Activated naive CD8-positive, alpha-beta T cell treated with anti-CD3 and anti-CD28 coated beads, Interleukin-2, amount 50 U/mL, for 16 hours (primary cell): ENCODE results near the gene MTMR10.

Experiments used
- DNase-seq: peaks from one replicate; pipeline ENCODE4 v3.0.0-alpha.2; 2020; ENCODE audit warnings: low read depth, low spot score

The MTMR10 gene

DNA sequence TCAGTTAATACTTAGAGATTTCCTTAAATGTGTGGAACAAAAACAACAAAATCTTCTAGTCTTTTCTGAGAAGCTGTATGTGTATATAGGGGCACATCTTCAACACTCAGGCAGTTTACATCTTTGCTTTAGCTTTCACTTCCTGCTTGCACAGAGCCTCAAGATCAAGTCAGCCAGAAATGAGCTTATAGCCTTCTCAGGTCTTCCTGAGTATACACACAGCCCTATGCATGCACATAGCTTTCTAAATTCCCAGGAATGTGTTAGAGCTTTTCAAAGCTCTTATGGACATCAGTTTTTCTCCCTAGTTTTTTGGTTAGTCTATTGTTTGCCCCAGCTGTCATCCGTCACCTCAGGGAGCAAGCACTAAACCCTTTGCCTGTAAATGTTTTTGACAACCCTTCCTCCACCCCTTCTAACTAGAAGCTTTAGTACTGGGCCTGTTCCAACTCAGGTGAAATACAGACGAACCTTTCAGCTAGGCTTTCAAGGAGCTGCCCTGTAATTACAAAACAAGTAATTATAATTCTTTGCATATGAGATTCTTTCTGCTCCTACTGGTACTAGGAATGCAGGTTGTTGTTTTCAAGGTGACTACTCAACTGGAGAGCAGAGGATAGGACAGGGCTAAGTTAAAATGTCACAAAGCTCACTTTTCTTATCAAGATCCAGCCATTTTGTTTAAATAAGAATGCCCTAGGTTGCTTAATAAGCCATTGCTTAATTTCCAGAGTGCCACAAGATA, 22.6 kb upstream of the MTMR10 start:
- no peak for DNase-seq

DNA sequence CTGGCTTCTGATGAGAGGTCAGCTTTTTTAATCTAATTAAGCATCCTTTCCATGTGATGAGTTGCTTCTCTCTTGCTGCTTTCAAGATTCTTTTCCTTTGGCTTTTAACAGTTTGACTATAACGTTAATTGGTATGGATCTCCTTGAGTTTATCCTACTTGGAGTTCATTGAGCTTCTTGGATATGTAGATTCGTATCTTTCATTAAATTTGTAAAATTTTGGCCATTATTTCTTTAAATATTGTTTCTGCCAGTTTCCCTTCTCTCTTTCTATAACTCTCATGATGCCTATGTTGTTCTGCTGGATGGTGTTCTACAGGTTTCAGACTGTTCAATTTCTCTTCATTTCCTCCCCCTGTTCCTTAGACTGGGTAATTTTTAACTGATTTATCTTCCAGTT, 21.0 kb upstream of the MTMR10 start:
- no peak for DNase-seq

DNA sequence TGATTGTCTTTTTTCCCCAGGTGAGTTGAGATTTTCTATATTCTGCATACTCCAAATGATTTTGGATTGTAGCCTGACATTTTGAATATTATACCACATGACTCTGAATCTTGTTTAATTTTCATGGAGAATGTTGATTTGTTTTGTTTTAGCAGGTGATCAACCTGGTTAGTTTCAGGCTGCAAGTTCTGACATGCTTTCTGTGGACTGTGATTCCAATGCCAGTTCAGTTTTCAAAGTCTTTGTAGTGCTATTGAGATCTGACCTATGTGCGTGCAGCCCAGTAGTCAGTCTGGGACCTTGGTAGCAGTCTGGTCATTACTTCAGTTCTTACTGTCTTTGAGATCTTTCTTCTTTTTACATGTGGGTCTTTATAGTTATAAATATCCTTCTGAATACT, 18.6 kb upstream of the MTMR10 start:
- DNase-seq, result no peak

DNA sequence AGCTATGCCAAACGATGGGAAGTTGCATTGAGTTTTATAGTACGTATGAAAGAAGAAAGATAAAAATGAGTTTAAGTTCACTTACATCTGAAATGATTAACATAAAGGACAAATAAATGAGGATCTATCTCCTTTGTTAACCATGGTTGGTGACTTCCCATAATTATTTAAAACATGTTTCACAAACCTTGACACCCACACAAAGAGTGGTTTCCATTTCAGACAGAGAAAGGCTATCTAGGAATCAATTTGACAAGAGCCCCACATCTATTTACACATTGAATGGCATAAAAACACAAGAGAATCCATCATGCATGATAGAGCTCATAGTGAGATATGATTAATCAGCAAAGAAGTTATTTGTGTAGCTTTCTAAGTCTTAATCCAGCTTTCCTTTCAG, 14.2 kb upstream of the MTMR10 start:
- DNase-seq, result no peak

DNA sequence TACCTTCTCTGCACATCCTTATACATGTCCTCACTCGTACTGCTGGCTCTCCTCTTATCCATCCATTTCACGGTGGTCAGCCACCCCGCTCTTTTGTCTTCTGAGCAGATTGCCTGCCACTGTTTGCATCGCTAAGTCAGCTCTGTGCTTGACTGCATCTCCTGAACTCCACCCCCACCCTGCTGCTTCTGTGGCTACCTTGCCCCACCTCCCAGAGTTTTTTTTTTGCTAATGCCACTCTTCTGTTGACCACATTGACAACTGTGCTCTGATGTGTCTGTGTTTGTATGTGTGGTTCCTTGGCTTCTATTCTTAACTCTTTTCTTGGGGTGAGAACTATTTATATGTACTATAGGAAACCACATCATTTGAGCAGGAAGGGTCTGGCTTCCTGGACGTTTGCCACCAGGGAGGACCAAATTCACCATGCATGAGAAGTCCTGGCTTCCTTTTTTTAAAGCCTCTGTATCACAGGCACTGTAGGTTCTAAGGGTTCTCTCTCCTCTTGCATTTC, 12.8 kb upstream of the MTMR10 start:
- no peak for DNase-seq

DNA sequence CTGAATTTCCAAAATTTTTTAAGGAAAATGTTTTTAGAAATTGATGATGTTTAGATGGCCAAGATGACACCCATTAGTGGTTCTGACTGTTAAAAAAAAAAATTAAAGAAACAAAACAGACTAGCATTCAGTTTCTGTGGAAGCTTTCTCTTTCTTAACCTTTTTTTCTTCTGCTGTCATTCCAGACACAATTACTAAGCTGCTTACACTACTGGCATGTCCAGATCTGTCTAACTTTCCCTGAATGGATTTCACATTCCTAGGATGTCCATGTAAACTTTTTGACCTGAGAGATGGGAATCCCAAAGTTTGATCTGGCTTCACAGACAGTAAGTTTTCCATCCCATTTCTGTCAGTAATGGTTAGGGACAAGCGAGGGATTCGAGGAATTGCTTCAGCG, 10.3 kb upstream of the MTMR10 start:
- no peak for DNase-seq

DNA sequence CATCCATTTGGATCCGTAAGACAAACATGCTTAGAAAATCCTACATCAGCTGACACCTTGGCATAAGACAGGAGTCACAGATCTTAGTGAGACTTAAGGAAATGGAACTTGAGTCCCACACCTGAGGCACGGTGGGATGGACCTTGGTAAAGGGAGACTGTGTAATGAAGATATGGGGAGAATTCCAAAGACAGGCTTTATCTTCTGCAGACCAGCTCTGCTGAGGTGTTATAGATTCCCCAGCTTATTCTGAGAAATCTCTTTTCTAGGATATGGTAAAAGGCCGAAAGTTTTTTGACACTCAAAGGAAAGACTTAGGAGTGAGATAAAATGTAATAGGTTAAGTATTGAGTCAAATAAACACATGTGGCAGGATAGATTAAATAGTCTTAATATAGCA, 8.3 kb upstream of the MTMR10 start:
- DNase-seq, result no peak

DNA sequence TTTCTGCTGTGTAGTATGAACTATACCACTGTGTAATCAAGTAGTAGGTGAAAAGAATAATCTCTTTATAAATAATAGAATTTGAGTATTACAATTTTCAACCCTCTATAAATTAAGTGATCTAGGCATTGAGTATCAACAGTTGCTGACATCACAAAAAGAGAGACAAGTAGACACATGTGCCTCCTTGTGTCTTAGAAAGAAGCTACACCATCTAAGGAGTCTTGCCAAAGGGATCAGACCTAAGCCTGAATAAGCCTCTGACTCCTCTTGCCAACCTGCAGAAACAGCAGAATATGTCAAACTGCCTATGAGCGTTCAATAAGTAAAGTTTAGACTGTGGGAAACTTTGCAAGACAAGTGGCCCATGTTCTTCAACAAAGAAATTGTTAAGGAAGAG, 5.8 kb upstream of the MTMR10 start:
- DNase-seq, result no peak

DNA sequence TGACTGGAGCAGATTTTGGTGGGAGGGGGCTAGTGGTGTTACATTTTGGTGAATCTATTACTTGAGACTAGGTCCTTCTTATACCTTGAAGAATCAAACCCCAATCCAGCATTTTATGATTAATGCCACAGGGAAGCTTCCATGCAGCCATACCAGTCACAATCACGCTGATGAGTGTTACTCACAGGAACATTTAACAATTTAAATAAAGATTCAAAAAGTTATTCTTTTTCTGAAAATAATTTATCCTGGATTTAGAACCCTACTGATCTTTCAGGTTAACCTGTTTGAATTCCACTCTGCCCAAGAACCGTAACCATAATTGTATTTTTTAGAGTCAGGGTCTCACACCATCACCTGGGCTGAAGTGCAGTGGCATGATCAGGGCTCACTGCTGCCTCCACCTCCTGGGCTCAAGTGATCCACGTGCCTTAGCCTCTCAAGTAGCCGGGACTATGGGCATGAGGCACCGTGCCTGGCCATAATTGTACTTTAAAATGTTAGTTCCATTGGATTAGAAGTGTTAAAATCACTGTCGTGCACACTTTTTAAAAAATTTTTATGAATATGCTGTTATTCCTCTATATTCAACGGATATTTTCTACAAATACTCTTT, 929 bp upstream of the MTMR10 start:
- no peak for DNase-seq

DNA sequence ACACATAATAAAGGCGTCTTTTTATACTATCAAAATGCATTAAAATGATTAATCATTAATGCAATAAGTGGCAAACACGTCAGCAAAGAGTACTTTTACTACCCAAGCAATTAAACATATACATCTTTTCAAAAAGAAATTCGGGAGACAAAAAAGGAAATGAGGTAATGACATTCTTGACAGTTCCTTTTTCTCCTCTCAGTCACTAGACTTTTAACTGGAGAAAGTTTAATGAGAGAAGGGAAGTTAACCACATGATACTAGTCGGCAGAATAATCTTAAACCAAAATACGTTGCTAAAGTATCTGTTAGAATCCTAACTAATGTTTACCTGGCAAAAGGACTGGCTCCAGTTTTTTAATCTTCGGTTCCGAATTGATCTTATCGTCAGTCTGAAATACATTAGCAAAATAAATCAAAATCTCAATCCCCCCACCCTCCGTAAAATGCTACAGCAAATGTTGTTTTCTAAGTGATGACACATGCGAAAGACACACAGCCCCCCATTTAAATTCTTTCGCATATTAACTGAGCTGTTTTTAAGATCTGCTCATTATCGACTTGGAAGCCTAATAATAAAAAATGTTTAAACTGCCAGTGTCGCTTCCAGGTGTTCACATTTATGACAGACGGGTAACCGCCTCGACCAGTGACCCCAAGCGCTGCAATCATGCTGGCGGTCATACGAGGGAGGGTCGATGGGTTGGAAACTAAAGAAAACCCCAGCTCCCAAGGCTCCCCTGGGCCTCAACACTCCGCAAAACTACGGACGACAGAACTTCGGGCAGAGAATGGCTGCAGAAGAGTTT, 778 bp downstream of the MTMR10 start:
- DNase-seq, result no peak

DNA sequence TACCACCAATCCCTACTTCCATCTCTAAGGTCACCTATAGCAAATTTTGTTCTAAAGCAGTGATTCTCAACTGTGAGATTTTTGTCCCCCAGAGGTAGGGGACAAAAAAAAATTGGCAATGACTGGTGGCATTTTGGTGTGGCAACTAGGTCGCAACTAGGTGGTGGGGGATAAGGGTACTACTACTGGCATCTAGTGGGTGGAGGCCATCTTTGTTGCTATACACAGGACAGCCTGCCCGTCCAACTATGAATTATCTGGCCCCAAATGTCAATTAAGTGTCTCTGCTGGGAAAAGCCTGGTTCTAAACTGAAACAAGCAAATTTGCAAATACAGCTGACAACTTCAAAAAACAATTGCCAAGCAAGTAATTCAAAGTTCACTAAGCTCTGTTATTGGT, 1.4 kb downstream of the MTMR10 start:
- no peak for DNase-seq

DNA sequence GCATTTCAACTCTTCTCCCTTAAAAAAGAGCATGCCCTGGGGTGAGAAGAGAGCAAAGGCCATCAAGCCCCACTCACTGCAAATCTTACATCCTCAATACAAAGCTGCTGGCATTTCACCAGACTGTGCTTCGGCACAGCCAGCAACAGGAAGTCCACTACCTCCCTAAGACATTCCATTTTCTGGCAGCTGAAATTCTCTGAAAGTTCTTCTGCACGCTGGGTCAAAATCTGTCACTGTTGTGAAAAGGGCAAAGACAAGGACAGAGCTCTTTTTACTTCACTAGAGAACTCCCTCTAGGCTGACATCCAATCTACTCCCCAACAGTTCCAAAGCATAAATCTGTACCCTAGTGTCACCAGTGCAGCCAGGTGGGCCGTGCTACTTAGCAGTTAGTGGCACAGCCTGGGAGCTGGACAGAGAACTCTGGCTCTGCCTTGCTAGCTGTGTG, 6.3 kb downstream of the MTMR10 start:
- DNase-seq, result no peak

DNA sequence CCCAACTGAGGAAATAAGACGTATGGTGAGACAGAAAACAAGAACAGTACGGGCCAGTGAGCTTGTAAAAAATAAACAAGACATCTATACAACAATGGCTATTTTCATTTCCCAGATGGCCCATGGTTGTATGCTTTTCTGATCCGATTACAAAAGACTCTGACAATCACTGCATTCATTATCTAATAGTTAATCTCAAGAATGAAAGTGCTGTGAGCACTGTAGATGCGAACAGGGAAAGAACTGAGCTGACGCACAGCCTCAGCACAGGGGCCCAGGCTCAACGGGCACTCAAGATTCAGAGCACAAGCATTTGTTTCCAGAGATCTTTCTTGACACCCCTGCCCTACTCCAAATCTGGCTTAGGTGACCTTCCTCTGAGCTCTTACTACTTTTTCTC, 6.9 kb downstream of the MTMR10 start:
- no peak for DNase-seq

DNA sequence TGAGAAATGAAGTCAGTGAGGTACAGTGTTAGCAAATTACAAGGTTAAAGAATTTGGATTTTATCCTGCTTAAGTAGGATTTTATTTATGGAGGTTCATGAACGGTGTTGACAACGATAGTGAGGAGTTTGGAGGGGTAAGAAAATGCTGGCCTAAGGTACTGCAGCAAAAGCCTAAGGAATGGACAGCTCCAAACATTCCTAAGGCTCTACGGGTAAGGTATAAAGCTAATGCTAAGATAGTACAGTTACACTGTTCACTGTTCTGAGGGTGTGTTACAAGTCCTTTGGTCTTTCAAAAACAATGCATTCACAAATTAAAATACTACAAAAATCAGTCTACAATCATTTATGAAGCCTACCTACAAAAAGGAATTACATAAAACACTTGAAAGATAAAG, 7.3 kb downstream of the MTMR10 start:
- no peak for DNase-seq

DNA sequence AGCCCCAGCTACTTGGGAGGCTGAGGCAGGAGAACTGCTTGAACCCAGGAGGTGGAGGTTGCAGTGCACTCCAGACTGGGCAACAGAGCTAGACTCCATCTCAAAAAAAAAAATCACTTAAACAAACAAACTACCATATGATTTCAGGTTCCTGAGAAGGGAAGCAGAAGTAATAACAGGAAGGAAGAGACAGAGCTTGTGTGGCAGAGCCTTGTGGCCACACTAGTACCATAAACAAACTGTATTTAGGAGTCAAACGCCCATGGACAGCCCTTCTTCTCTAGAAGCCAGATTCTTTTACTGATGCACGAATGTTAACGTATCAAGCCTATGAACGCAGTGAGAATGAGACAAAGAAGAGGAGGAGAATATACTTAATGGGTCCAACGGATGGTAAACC, 12.0 kb downstream of the MTMR10 start:
- no peak for DNase-seq

DNA sequence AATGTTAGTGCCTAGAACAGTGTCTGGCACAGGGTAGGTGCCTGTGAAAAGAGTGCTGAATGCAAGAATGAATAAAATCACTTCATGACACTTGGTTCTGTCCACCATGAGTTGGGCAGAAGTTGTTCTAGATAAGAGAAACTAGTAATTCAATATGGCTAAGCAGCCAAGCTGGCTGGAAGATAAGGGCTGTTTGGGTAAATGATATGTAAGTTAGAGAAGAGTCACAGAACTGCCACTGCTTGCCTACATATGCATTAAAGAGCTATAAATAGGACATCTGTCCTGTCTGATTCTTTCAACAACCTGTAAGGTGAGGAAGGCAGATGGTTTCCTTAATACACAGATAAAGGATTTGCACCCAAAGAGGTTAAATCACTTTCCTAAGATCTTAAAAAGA, 13.1 kb downstream of the MTMR10 start:
- no peak for DNase-seq

DNA sequence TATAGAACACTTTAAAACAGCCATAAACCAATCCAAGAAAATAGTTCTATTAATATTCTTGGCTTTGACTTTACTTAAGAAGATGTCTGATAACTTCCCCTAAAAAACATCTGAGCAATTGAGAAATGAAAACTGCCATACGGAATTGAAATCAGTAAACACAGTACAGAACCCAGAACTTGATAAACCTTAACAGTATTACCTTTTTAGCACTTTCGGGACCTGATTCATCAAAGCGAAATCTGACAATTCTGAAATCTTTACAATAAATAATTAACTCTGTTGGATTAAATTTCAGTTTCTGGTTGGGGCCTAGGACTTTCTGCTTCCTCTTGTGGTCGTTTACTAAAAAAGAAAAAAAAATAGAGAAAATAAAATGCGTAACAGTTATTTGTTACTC, 17.3 kb downstream of the MTMR10 start:
- no peak for DNase-seq

DNA sequence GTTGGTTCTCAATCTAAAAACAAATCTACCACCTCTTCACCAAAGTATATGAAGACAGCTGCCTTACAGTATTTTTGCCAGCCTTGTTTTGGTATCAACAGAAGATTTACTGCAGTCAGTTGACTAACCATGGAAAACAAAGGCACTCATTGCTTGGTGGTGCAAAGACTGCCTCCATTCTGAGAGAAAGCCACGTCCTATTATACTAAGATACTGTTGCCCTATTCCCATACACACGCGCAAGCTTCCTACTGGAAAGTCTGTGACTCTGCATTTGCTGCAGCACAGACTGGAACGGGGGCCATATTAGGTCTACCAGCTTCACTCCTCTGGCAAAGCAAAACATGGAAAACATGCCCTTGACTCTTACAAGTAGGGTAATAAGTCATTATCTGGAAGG, 18.0 kb downstream of the MTMR10 start:
- DNase-seq, result no peak

DNA sequence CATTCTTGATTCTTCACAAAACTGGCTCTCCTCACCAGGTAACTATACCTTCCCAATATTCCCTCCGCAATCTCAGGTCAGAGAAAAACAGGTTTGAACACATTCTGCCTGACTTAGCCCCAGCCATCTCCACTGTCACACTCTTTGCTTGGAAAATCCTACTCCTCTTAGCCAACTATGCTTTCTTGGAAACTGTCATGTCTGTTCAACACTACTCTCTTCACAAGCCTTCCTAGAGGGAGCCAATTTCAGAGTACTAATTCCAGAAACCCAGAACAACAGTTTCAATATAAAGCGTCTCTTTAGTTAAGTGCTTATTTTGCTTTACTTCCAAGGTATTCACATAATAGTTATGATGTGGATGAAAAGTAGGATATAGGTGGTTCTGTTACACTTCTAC, 21.7 kb downstream of the MTMR10 start:
- DNase-seq, result no peak

DNA sequence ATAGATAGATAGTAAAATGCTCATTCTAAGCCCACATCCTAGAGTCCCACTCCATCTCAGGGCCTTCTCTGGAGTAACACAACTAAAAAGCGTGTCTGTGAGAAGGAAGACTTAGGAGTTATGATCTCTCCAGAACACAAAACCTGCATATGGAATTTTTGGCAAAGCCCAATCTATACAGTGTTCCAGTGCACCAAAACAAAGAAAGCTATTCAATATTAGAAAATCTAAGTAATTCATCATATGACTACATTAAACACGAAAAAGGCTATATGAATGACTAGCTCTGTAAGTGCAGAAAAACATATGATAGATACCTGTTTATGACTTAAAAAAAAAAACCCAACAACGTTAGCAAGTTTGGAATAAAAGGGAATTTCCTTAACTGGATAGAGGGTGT, 27.7 kb downstream of the MTMR10 start:
- no peak for DNase-seq

DNA sequence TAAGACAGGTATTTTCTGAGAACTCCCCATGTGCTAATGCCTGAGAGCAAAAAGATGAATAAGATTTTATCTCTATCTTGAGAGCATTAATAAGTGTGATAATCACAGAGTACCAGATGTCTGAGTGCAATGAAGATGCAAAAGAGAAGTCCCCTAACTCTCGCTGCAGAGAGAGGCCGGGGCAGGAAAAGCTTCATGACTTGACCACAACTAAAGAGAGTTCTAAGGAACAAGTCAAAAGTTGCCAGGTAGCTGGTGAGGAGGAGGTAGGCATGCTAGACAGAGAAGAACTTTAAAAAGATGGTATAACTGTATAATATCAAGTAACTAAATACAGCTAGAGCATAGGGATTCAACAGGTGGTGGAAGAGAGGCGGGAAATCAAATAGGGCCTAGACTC, 28.8 kb downstream of the MTMR10 start:
- no peak for DNase-seq

DNA sequence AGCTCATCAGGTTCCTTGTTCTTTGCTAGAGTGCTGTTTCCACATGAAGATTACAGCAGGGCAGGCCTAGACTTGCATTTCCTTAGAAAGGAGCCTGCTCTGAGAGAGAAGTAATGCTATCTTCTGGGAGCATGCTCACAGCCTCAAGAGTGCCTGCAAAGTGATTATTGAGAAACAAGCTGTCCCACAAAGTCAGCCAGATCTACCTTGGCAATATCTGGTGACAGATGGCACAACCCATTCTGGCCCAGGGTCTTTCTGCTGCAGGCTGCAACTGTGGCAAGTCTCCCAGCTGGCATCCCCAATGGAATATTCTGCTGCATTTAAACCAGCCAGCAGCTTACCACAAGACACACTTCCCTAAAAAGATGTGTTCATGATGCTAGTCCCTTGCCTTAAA, 29.3 kb downstream of the MTMR10 start:
- DNase-seq, result no peak

DNA sequence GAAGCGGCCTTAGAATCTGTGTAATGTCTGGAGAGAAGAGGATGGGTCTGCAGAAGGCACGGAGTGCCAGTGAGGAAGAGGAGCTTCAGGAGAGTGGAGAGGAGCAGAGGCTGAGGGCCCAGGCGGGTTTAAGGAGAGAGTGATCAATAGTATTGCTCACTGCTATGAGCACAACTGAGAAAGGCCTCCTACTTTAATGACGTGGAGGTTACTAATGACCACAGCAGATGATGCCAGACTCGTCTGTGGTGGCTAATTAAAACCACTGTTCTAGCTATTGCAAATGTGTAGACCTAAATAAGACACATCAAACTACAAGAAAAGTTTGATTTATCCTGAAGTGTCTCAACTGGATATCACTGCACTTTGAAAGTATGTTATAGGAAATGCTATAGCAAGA, 33.2 kb downstream of the MTMR10 start:
- DNase-seq, result no peak
